Measurements from ENCODE around the gene LTK.

- TF ChIP-seq CTCF (conservative IDR thresholded peaks at IDR 0.05) (no peak), ZFX (IDR thresholded peaks at IDR 0.05) (no peak)
These were observed 8.7 kb downstream of the LTK start for GRCh38 chr15:41504751-41505492.
